ENCODE results near the gene SEZ6L.

- TF ChIP-seq CTCF (IDR thresholded peaks at IDR 0.05 in 8 of 11, conservative IDR thresholded peaks at IDR 0.05 in 3 of 11) (no peak), POLR2A (IDR thresholded peaks at IDR 0.05) (no peak)
Observed at GRCh38 chr22:26394777-26395176, 225.5 kb downstream of the SEZ6L start.

Data from spleen (tissue), 7 donors.